H9 (cell line): ENCODE measurements around the gene CELF1. TPM values are rescaled to one million over a fixed set of nuclear protein-coding genes. Genes with fewer than 3 reads are reported as not detected.

Experiments used
- DNase-seq: peaks from one replicate; pipeline ENCODE4 v3.0.0-alpha.2; 2017
- H2AFZ ChIP-seq: one replicate; pipeline ENCODE4 v1.6.1; 2013; ENCODE audit warnings: mild to moderate bottlenecking, low read length, control low read depth, moderate library complexity
- H2AK5ac ChIP-seq: 2 replicates; pipeline ENCODE4 v1.6.1; 2013; ENCODE audit warnings: low read length, control low read depth, mixed read lengths; ENCODE audit not compliant: insufficient read length
- H2BK120ac ChIP-seq: one replicate; pipeline ENCODE4 v1.6.1; 2013; ENCODE audit warnings: low read depth, mild to moderate bottlenecking, low read length, control low read depth, inconsistent platforms; ENCODE audit not compliant: poor library complexity, severe bottlenecking
- H2BK12ac ChIP-seq: 2 replicates; pipeline ENCODE4 v1.6.1; 2013; ENCODE audit warnings: low read length, control low read depth, mixed read lengths, low read depth; ENCODE audit not compliant: insufficient read length
- H2BK15ac ChIP-seq: 2 replicates; pipeline ENCODE4 v1.6.1; 2013; ENCODE audit warnings: low read depth, low read length, control low read depth
- H2BK20ac ChIP-seq: one replicate; pipeline ENCODE4 v1.6.1; 2013; ENCODE audit warnings: low read depth, mild to moderate bottlenecking, low read length, control low read depth, inconsistent platforms; ENCODE audit not compliant: poor library complexity, severe bottlenecking
- H2BK5ac ChIP-seq: 2 replicates; pipeline ENCODE4 v1.6.1; 2013; ENCODE audit warnings: low read length, control low read depth, mixed read lengths; ENCODE audit not compliant: insufficient read length
- H3K14ac ChIP-seq: 2 replicates; pipeline ENCODE4 v1.6.1; 2013; ENCODE audit warnings: low read length, control low read depth; ENCODE audit not compliant: insufficient read depth
- H3K18ac ChIP-seq: 2 replicates; pipeline ENCODE4 v1.6.1; 2013; ENCODE audit warnings: low read depth, mild to moderate bottlenecking, mixed read lengths, low read length, control low read depth; ENCODE audit not compliant: insufficient read length
- H3K23ac ChIP-seq: 2 replicates; pipeline ENCODE4 v1.6.1; 2013; ENCODE audit warnings: low read length, control low read depth, mixed read lengths, low read depth; ENCODE audit not compliant: insufficient read length
- H3K23me2 ChIP-seq: 2 replicates; pipeline ENCODE4 v1.6.1; 2013; ENCODE audit warnings: low read depth, mild to moderate bottlenecking, mixed read lengths, low read length, control low read depth; ENCODE audit not compliant: insufficient read length, poor library complexity, severe bottlenecking
- H3K27ac ChIP-seq: 2 replicates; pipeline ENCODE4 v1.5.1; 2013; ENCODE audit warnings: low read length, control low read depth, mixed read lengths, low read depth; ENCODE audit not compliant: insufficient read length
- H3K27me3 ChIP-seq: 2 replicates; pipeline ENCODE4 v1.6.1; 2013; ENCODE audit warnings: low read length, control low read depth, inconsistent platforms; ENCODE audit not compliant: insufficient read depth
- H3K4ac ChIP-seq: 2 replicates; pipeline ENCODE4 v1.6.1; 2013; ENCODE audit warnings: low read depth, mild to moderate bottlenecking, control low read depth, inconsistent platforms, low read length, moderate library complexity
- H3K4me1 ChIP-seq: 2 replicates; pipeline ENCODE4 v1.6.1; 2013; ENCODE audit warnings: low read length, control low read depth, inconsistent platforms; ENCODE audit not compliant: insufficient read depth
- H3K4me2 ChIP-seq: 2 replicates; pipeline ENCODE4 v1.6.1; 2013; ENCODE audit warnings: low read length, control low read depth, mixed read lengths; ENCODE audit not compliant: insufficient read length, insufficient read depth
- H3K56ac ChIP-seq: 2 replicates; pipeline ENCODE4 v1.6.1; 2013; ENCODE audit warnings: low read depth, mild to moderate bottlenecking, mixed read lengths, low read length, control low read depth; ENCODE audit not compliant: insufficient read length
- H3K79me1 ChIP-seq: 2 replicates; pipeline ENCODE4 v1.6.1; 2013; ENCODE audit warnings: low read depth, mild to moderate bottlenecking, moderate library complexity, low read length, control low read depth, inconsistent platforms; ENCODE audit not compliant: insufficient read depth, poor library complexity, severe bottlenecking
- H3K79me2 ChIP-seq: 2 replicates; pipeline ENCODE4 v1.6.1; 2013; ENCODE audit warnings: low read length, control low read depth, inconsistent platforms; ENCODE audit not compliant: insufficient read depth
- H3K9ac ChIP-seq: 2 replicates; pipeline ENCODE4 v1.6.1; 2013; ENCODE audit warnings: low read length, control low read depth, mixed read lengths; ENCODE audit not compliant: insufficient read length; ENCODE audit errors: extremely low read depth
- H3K9me3 ChIP-seq: one replicate; pipeline ENCODE4 v1.6.1; 2013; ENCODE audit warnings: low read depth, low read length, inconsistent platforms; ENCODE audit not compliant: control insufficient read depth
- H3T11ph ChIP-seq: one replicate; pipeline ENCODE4 v1.6.1; 2013; ENCODE audit warnings: mild to moderate bottlenecking, low read length, control low read depth, inconsistent platforms
- H4K20me1 ChIP-seq: one replicate; pipeline ENCODE4 v1.6.1; 2013; ENCODE audit not compliant: control insufficient read depth, insufficient read length, insufficient read depth
- H4K5ac ChIP-seq: 2 replicates; pipeline ENCODE4 v1.6.1; 2013; ENCODE audit warnings: low read depth, mild to moderate bottlenecking, mixed read lengths, low read length, control low read depth; ENCODE audit not compliant: insufficient read length
- H4K8ac ChIP-seq: replicated peaks from 2 replicates; pipeline ENCODE4 v1.6.1; 2013; ENCODE audit warnings: low read length, control low read depth, mixed read lengths, low read depth; ENCODE audit not compliant: insufficient read length
- H4K91ac ChIP-seq: 2 replicates; pipeline ENCODE4 v1.6.1; 2013; ENCODE audit warnings: low read depth, mild to moderate bottlenecking, moderate library complexity, mixed read lengths, low read length, control low read depth; ENCODE audit not compliant: insufficient read length
- H3K27ac Mint-ChIP-seq, 3 experiments: 2 replicates in 2 of 3; 3 replicates in 1 of 3; pipeline ENCODE4 v1.8.0; 2020 to 2021; ENCODE audit warnings: mixed read lengths in 3 of 3, mild to moderate bottlenecking in 1 of 3, moderate library complexity in 1 of 3
- H3K27me3 Mint-ChIP-seq: 2 replicates; pipeline ENCODE4 v1.8.0; 2021; ENCODE audit warnings: low read depth, mild to moderate bottlenecking, moderate library complexity, mixed read lengths
- H3K36me3 Mint-ChIP-seq, 3 experiments: 2 replicates in 2 of 3; 3 replicates in 1 of 3; pipeline ENCODE4 v1.8.0; 2020 to 2021; ENCODE audit warnings: low read depth in 3 of 3, mixed read lengths in 3 of 3; ENCODE audit not compliant: insufficient read depth in 1 of 3
- H3K4me1 Mint-ChIP-seq, 2 experiments: 2 replicates each; pipeline ENCODE4 v1.8.0; 2020; ENCODE audit warnings: mixed read lengths in 2 of 2
- H3K4me3 Mint-ChIP-seq, 2 experiments: 2 replicates in 1 of 2; 3 replicates in 1 of 2; pipeline ENCODE4 v1.8.0; 2020 to 2021; ENCODE audit warnings: mild to moderate bottlenecking in 2 of 2, mixed read lengths in 2 of 2, moderate library complexity in 1 of 2
- H3K9me3 Mint-ChIP-seq, 2 experiments: 2 replicates in 1 of 2; 3 replicates in 1 of 2; pipeline ENCODE4 v1.8.0; 2020; ENCODE audit warnings: mild to moderate bottlenecking in 2 of 2, mixed read lengths in 2 of 2, moderate library complexity in 1 of 2
- CTCF ChIP-seq: fragments of 200-600 bp; sonication (generic); conservative IDR thresholded peaks from 3 replicates; pipeline ENCODE4 v1.8.0; 2021; ENCODE audit warnings: antibody characterized with exemption, mild to moderate bottlenecking
- WGBS: extraction: QIAGEN DNeasy Blood & Tissue Kit; methylation state at CpG from one replicate; pipeline ENCODE4 v1.1.7; 2013; ENCODE audit warnings: missing lambda C conversion rate, low lambda C conversion rate, mixed read lengths; ENCODE audit not compliant: insufficient read length; ENCODE audit errors: extremely low coverage; 5-methylcytosine and 5-hydroxymethylcytosine counted together
- total RNA-seq: library from RNA; stranded (reverse); gene quantifications from 2 replicates; pipeline ENCODE4 v1.2.1, GENCODE V29; 2021

Gene CELF1
- total RNA-seq, 1 experiment from 2014 or later = 211 TPM

GRCh38 chr11:47487421-47487820 is 65.5 kb downstream of the CELF1 start:
- no peak overlapping the region for H2BK20ac ChIP-seq
- H3T11ph ChIP-seq = no peak overlapping the region
- H3K4me2 ChIP-seq = no peak overlapping the region
- Mint-ChIP-seq H3K27ac (no peak overlapping the region), H3K9me3 (no peaks in the 10 kb centered on the region), H3K4me3 (no peak overlapping the region), H3K4me1 (no peaks in the 10 kb centered on the region), H3K27me3 (no peaks in the 10 kb centered on the region), H3K36me3 (peaks cover 36 to 62% (median 56%) of the 10 kb centered on the region in 3 experiments; a peak in 6 of 7 replicates)
- no peaks in the 10 kb centered on the region for H3K79me2 ChIP-seq
- DNase-seq = no peak
- H3K27me3 ChIP-seq = no peaks in the 10 kb centered on the region
- no peak overlapping the region for H2AK5ac ChIP-seq
- H3K27ac ChIP-seq = no peak overlapping the region
- H3K18ac ChIP-seq = no peak overlapping the region
- WGBS = no CpG with 5 or more reads among the region's 2 CpGs
- no peak overlapping the region for H4K8ac ChIP-seq
- no peak overlapping the region for H3K14ac ChIP-seq
- H3K4me1 ChIP-seq = no peaks in the 10 kb centered on the region
- H2BK15ac ChIP-seq = no peak overlapping the region
- no peaks in the 10 kb centered on the region for H3K9me3 ChIP-seq
- H4K20me1 ChIP-seq = no peaks in the 10 kb centered on the region
- no peak overlapping the region for H3K9ac ChIP-seq
- TF ChIP-seq CTCF = no peak
- H2BK5ac ChIP-seq = no peak overlapping the region
- H2BK120ac ChIP-seq = no peak overlapping the region
- no peak overlapping the region for H2AFZ ChIP-seq
- H3K4ac ChIP-seq = no peak overlapping the region
- H3K79me1 ChIP-seq = peaks cover 6% of the 10 kb centered on the region
- H3K23me2 ChIP-seq = no peaks in the 10 kb centered on the region
- no peak overlapping the region for H2BK12ac ChIP-seq
- no peak overlapping the region for H4K91ac ChIP-seq
- no peak overlapping the region for H3K56ac ChIP-seq
- H3K23ac ChIP-seq = no peak overlapping the region
- no peak overlapping the region for H4K5ac ChIP-seq
